GM19395 (cell line): ENCODE measurements around the gene ULK2.
A peak's percentile ranks its signal among the peaks of the same experiment; 100 is the strongest.

Experiments used
- ATAC-seq: cut with Tn5 transposase; IDR thresholded peaks from one replicate; pipeline ENCODE4 v1.9.1; 2021; ENCODE audit warnings: mild to moderate bottlenecking, moderate library complexity; ENCODE audit not compliant: unreplicated experiment

The ULK2 gene

DNA sequence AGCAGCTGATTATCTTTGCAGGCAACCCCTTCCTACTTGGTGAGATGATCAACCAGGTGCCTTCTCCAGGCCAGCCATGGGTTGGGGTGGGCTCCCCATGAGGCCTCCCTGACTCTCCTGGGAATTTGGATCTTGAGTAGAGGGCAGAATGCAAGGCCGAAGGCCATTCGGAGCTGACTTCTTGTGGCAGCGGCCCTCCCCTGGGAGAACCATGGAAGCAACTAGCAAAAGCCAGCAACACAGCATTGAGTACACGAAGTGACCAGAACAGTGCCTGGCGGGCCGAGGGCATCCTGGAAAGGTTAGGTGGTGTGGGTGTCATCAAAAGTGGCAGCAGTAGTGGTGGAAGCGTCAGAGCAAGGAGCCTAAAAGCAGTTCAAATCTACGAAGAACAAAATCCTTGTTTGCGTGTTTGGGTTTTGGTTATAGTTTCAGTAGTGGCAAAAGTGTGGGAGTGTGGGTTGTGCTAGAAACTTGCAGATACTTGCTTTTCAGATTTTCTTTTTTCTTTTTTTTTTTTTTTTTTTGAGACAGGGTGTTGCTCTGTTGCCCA, 117.6 kb downstream of the ULK2 start:
- no peak for ATAC-seq

DNA sequence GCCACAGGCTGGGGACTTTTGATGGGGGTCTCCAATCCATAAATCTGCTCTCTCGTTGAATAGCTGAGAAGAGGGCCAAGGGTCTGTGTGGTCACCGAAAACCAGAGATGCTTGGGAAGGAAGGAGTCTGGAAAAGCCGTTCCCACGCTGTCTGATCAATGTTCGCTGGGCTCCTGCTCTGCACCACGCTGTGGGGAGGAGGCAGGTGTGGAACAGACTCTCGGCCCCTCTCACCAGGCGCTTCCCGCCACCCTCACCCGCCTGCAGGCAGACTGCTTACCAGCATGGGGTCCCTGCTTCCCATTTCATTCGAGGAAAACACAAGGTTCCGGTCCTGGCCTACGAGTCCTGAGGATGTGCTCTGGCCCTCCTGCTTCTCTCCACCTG, 118.9 kb downstream of the ULK2 start:
- ATAC-seq: no peak

DNA sequence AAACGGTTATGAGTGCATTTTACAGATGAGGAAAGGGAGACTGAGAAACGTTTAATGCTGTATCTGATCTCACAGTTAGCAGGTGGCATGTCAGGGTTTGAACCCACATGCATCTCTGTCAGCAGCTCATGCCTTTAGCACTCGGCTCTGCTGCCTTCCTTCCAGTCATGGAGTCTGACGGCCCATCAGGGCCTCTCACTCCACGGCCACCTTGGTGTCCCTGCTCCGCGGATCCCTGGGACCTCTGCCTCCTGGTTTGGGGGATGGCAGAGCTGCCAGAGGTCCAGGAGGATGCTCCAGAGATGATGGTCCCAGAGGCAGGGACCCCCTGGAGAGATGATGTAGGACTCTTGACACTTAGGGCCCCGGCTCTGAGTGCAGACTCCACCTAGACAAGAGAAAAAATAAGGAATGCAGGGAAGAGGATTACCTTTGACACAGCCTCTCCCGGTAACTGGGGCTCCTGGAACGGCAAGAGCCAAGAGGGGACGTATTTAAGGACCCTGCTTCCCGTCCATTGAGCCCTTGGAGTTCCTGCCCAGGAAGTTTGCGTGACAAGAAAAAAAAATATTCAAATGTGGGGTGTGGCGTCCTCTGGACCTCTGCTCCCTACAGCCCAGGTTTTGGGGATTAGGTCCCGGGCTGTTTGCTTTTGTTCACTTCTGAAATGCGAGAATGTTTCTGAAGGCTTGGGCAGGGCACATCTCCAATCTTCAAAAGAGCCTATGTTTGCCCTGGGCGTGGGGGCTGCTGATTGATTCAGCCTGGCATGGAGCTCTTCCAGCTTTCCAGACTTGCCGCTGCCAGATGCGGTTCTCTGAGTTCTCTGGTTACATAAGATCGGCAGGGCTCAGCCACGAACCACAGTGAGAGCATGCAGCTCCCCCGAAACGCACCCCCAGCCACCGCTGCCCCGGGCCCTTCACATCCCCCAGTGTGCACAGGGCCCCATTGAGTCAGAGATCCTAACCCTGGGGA, 119.6 kb downstream of the ULK2 start, which contains the start of gene ALDH3A1:
Gene ALDH3A1 (minus strand): TSS at position 470 of the 978 bp plus-strand sequence. CDS start 3,169 bp downstream, outside the sequence.
- ATAC-seq: no peak

GRCh38 chr17:19747159-19747719, 120.5 kb downstream of the ULK2 start:
- no peak for ATAC-seq

DNA sequence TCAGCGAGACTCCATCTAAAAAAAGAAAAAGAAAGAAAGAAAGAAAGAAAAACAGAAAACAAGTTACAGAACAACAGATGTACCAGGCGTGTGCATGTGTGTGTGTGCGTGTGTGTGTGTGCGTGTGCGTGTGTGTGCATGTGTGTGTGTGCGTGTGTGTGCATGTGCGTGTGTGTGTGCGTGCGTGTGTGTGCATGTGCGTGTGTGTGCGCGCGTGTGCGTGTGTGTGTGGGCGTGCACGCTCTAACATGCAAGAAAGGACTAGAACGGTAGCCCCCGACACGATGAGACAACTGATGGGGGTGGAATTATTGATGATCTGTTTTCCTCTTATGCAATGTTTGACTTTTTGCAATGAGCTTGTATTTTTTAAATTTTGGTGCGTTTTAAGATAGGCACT, 121.2 kb downstream of the ULK2 start:
- no peak for ATAC-seq

- ATAC-seq: peak; percentile 66
These were observed 122.6 kb downstream of the ULK2 start for GRCh38 chr17:19744922-19745757.

DNA sequence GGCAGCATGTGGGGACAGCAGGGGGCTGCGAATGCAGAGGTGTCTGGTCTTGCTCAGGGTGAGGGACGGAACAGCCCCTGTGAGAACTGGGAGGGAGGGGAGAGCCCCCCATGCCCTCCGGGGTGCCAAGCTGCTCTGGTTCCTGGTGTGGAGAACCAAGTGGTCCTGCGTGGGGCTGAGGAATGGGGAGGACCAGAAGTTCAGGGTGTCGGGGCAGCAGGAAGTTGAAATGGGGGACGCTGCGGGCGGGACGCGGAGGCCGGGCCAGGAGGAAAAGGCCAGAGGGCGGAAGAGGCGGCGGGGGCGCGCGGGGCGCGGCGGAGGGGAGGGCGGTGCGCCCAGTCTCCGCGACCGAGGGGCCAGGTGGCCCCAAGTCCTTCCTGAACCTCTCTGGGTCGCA, 123.2 kb downstream of the ULK2 start:
- no peak for ATAC-seq

DNA sequence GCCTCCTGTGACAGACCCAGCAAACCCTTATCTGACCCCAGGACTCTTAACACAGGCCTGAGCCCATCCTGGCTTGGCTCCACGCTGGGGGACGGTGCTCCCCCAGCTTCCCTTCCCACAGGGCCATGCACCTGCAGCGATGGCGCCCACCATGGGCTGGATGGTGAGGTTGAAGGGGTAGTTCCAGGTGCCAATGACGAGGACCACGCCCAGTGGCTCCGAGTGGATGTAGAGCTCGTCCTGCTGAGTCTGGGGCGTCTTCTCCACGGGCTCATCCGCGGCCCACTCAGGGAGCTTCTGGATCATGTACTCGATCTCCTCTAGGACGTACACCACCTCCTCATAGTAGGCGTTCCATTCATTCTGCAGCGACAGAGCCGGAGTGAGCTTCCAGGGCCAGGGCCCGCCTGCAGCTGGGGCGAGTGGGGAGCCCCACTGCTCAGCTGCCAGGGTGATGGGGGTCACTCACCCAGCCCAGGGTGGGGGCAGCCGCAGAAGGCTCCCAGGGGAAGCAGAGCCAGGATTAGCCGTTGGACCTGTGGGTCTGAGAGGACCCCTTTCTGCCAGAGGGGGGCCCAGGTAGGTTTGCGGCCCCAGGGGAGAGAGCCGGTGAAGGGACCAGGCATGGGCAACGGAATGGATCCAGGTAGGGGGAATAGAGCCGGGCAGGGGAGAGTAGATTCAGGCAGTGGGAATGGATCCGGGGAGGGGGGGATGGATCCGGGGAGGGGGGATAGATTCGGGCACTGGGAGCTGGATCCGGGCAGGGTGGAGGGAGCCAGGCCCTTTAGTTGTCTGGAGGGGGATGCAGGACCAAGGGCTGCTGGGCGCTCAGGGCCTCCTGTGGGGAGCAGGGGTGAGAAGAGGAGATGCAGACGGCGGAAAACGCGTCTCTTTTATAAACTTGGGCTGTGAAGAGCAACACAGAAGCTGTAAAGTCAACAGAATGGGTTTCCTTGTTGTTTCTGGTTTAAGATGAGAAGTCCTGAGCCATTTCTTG, 124.3 kb downstream of the ULK2 start:
- no peak for ATAC-seq

DNA sequence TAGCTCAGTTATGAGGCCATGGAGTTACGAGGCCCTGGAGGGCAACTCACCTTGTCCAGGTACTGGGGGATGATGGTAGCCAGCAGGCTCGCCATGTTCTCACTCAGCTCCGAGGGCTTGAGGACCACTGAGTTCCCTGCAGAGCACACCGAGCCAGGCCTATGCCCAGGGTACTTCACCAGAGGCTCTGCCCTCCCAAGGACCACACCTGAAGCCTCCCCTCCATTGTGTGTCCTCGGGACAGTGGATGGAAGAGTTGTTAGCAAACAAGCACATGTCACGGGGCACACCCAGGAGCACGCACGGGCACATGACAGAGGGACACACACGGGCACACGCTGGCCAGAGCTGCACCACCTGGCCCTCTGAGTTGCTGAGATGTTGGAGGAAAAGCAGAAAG, 125.2 kb downstream of the ULK2 start:
- no peak for ATAC-seq

DNA sequence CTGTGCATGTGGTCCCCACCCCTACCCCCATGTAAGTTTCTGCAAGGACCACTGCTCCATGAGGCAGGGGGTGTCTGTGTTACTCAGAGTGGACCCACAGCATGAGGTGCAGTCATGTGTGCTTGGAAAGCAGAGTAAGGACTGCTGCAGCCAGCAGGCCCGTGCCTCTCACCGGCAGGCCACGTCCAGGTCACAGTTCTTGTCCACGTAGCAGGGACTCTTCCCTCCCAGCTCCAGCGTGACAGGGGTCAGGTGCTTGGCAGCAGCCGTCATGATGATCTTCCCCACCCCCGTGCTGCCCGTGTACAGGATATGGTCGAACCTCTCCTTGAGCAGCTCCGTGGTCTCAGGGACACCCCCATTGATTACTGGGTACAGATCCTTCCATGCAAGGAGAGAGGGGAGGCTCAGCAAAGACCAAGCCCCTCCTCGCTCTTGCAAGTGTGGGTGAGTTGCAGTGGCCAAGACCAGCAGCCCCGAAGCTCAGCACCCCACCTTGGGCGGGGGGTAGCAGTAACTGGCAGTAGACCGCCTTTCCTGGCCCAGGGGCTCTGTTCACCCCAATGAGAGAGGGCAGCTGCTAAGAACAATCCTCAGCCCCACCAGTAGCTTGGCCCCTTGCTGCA, 125.8 kb downstream of the ULK2 start:
- ATAC-seq: no peak

GRCh38 chr17:19740933-19741332, 126.8 kb downstream of the ULK2 start:
- no peak for ATAC-seq

GRCh38 chr17:19739241-19740201, 128.2 kb downstream of the ULK2 start:
- ATAC-seq: no peak

DNA sequence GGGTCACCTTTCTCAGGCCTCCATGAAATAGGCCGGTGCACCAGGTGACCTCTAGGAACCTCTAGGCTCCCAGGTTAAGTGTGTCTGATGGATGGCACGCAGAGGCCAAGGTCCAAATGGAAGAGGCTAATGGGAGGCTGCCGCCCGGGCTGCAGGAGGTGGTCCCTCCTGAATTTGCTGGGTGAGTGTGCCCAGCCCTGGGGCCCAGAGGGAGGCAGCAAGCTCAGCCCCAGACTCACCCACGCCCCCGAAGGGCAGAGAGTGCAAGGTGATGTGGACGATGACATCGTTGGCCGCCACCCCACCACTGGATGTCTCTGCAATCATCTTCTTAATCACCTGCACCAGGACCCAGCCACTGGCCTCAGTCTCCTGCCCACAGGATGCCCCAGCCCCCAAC, 129.0 kb downstream of the ULK2 start:
- no peak for ATAC-seq

GRCh38 chr17:19738073-19738449, 129.7 kb downstream of the ULK2 start:
- ATAC-seq: no peak

DNA sequence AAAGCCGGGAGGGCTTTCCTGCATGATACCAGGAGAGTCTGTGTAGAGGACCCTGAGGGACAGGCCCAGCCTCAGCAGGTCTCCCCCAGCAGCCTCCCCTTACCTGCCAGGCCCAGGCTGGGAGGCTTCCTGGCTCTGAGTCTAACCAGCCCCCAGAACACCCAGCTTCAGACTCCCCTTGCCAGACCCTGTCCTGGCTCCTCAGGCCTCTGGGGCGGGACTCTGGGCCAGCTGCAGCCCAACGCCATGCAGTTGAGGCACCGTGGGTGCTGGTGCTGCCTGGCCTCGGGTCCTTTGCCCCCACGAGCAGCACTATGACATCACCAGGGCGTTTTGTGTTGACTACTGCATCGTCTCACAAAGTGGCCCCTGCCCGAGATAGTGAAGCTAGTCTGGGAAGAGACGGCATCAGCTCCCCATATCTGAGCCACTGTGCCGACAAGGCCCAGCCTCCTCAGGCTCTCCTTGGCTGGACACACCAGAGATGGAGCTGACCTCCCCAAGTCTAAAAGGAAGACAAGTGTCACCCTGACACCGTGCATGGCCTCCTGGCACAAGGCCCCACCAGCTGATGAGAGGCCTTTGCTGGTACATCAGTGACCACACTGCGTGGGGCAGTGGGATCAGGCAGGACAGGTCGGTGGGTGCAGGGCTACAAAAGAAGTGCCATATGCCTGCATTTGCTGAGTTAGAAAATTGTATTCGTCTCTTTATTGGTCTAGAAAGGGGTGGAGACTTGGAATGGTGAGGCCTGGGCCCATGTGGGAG, 130.2 kb downstream of the ULK2 start:
- no peak for ATAC-seq

DNA sequence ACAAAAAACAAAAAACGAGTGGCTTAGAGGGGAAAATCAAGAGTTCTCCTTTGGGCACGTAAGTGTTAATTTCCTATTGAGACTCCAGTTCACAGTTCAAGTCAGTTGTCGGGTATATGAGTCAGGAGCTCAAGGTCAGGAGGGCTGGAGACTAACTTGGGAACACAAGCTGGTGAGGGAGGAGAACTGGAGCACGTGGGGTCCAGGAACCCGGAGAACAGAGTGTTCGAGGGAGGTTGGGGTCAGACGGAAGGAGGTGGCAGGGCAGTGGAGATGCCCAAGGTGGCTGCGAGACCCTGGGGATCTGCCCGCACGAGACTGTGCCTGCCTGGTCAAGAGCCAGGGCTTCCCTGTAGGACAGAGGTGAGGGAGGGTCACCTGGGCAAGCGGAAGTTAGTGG, 131.7 kb downstream of the ULK2 start:
- ATAC-seq: no peak

GRCh38 chr17:19733953-19734526, 133.7 kb downstream of the ULK2 start:
- no peak for ATAC-seq
